HG03045 (cell line): ENCODE results near the gene SNCAIP.

ENCODE experiments used
- ATAC-seq: cut with Tn5 transposase; IDR thresholded peaks from one replicate; pipeline ENCODE4 v1.9.1; 2021; ENCODE audit warnings: mild to moderate bottlenecking, moderate library complexity; ENCODE audit not compliant: unreplicated experiment

The SNCAIP gene

GRCh38 chr5:122493091-122494021 lies 181.3 kb downstream of the SNCAIP start:
- ATAC-seq = no peak

- ATAC-seq = no peak
These were observed 182.1 kb downstream of the SNCAIP start for GRCh38 chr5:122494109-122494508.

- no peak for ATAC-seq
These were observed 186.1 kb downstream of the SNCAIP start for GRCh38 chr5:122498163-122498562.

- ATAC-seq = no peak
These were observed 187.5 kb downstream of the SNCAIP start for GRCh38 chr5:122499585-122499984.

- no peak for ATAC-seq
These were observed 188.4 kb downstream of the SNCAIP start for GRCh38 chr5:122500245-122501088.

- no peak for ATAC-seq
These were observed 189.0 kb downstream of the SNCAIP start for GRCh38 chr5:122501089-122501435.

- ATAC-seq = no peak
These were observed 195.0 kb downstream of the SNCAIP start for GRCh38 chr5:122507045-122507444.

GRCh38 chr5:122507581-122507980 lies 195.5 kb downstream of the SNCAIP start:
- no peak for ATAC-seq

GRCh38 chr5:122508623-122509022 lies 196.6 kb downstream of the SNCAIP start:
- ATAC-seq = no peak
